Glutamatergic neuron (in vitro differentiated cells): ENCODE measurements around the gene AGPAT2. TPM values are rescaled to one million over a fixed set of nuclear protein-coding genes. Genes with fewer than 3 reads are reported as not detected.

Experiments used
- DNase-seq: peaks from one replicate; pipeline ENCODE4 v3.0.0; 2022
- H3K27ac Mint-ChIP-seq: one replicate; pipeline ENCODE4 v1.8.0; 2020; ENCODE audit warnings: mild to moderate bottlenecking, mixed read lengths, inconsistent platforms; ENCODE audit not compliant: unreplicated experiment
- H3K27me3 Mint-ChIP-seq: one replicate; pipeline ENCODE4 v1.8.0; 2020; ENCODE audit warnings: mild to moderate bottlenecking, moderate library complexity, mixed read lengths, inconsistent platforms; ENCODE audit not compliant: unreplicated experiment
- H3K36me3 Mint-ChIP-seq: one replicate; pipeline ENCODE4 v1.8.0; 2020; ENCODE audit warnings: mild to moderate bottlenecking, mixed read lengths, inconsistent platforms; ENCODE audit not compliant: unreplicated experiment
- H3K4me1 Mint-ChIP-seq: one replicate; pipeline ENCODE4 v1.8.0; 2020; ENCODE audit warnings: mild to moderate bottlenecking, low read depth, mixed read lengths, inconsistent platforms; ENCODE audit not compliant: unreplicated experiment
- H3K4me3 Mint-ChIP-seq: one replicate; pipeline ENCODE4 v1.8.0; 2020; ENCODE audit warnings: mild to moderate bottlenecking, mixed read lengths, inconsistent platforms; ENCODE audit not compliant: unreplicated experiment
- H3K9me3 Mint-ChIP-seq: one replicate; pipeline ENCODE4 v1.8.0; 2020; ENCODE audit warnings: mild to moderate bottlenecking, moderate library complexity, mixed read lengths, inconsistent platforms; ENCODE audit not compliant: unreplicated experiment
- CTCF ChIP-seq: fragments of 200-600 bp; sonication (generic); IDR thresholded peaks from one replicate; pipeline ENCODE4 v1.5.0; 2021; ENCODE audit not compliant: partially characterized antibody, unreplicated experiment
- total RNA-seq: library from RNA; stranded (reverse); fragmentation: NEBNext Ultra II Directional; extraction: Animal tissue kit (Norgen Biotek cat#: 25700); gene quantifications from one replicate; pipeline ENCODE4 v1.2.1, GENCODE V29; 2021; ENCODE audit not compliant: unreplicated experiment

The AGPAT2 gene
- total RNA-seq, 1 donor from 2014 or later: 72.8 TPM

GRCh38 chr9:136689108-136689460 lies 1.8 kb upstream of the AGPAT2 start:
- H3K27me3 Mint-ChIP-seq: peaks cover 5% of the 10 kb centered on the region
- H3K36me3 Mint-ChIP-seq: no peaks in the 10 kb centered on the region
- peaks cover 13% of the 10 kb centered on the region for H3K4me1 Mint-ChIP-seq
- no peak for DNase-seq
- no peak for TF ChIP-seq CTCF
- no peak overlapping the region for H3K4me3 Mint-ChIP-seq
- no peak overlapping the region for H3K27ac Mint-ChIP-seq
- no peaks in the 10 kb centered on the region for H3K9me3 Mint-ChIP-seq

GRCh38 chr9:136688274-136689107 lies 1.2 kb upstream of the AGPAT2 start:
- DNase-seq: peak; percentile 41
- H3K36me3 Mint-ChIP-seq: no peaks in the 10 kb centered on the region
- H3K9me3 Mint-ChIP-seq: no peaks in the 10 kb centered on the region
- H3K27ac Mint-ChIP-seq: peak overlapping the region; percentile 56
- no peak for TF ChIP-seq CTCF
- peaks cover 16% of the 10 kb centered on the region for H3K4me1 Mint-ChIP-seq
- peak overlapping the region; percentile 61 for H3K4me3 Mint-ChIP-seq
- H3K27me3 Mint-ChIP-seq: peaks cover 5% of the 10 kb centered on the region

GRCh38 chr9:136687721-136688223 lies 515 bp upstream of the AGPAT2 start:
- H3K4me1 Mint-ChIP-seq: peaks cover 13% of the 10 kb centered on the region

GRCh38 chr9:136686534-136686793 lies 793 bp downstream of the AGPAT2 start:
- Mint-ChIP-seq H3K36me3 (no peaks in the 10 kb centered on the region), H3K9me3 (no peaks in the 10 kb centered on the region), H3K27me3 (peaks cover 2% of the 10 kb centered on the region)

More at GRCh38 chr9:136687721-136688223, 515 bp upstream of the AGPAT2 start:
- no peaks in the 10 kb centered on the region for H3K36me3 Mint-ChIP-seq
- H3K4me3 Mint-ChIP-seq: peak overlapping the region; percentile 61
- TF ChIP-seq CTCF: no peak
- H3K27ac Mint-ChIP-seq: no peak overlapping the region
- H3K9me3 Mint-ChIP-seq: no peaks in the 10 kb centered on the region
- H3K27me3 Mint-ChIP-seq: peaks cover 2% of the 10 kb centered on the region
- no peak for DNase-seq

More at GRCh38 chr9:136686534-136686793, 793 bp downstream of the AGPAT2 start:
- DNase-seq: no peak
- peak overlapping the region; percentile 86 for H3K4me3 Mint-ChIP-seq
- no peak overlapping the region for H3K27ac Mint-ChIP-seq
- TF ChIP-seq CTCF: no peak
- H3K4me1 Mint-ChIP-seq: peaks cover 13% of the 10 kb centered on the region
